Neuronal stem cell (in vitro differentiated cells): ENCODE results near the gene NUBPL.

Source experiments
- DNase-seq: peaks from one replicate; pipeline ENCODE4 v3.0.0-alpha.2; 2013; ENCODE audit warnings: low spot score
- H2AFZ ChIP-seq: one replicate; pipeline ENCODE4 v1.6.1; 2013; ENCODE audit warnings: mild to moderate bottlenecking, low read length, inconsistent platforms
- H2AK5ac ChIP-seq: 2 replicates; pipeline ENCODE4 v1.6.1; 2013; ENCODE audit warnings: low read depth, mild to moderate bottlenecking, inconsistent platforms, low read length, moderate library complexity, mixed read lengths
- H2BK120ac ChIP-seq: 2 replicates; pipeline ENCODE4 v1.6.1; 2013; ENCODE audit warnings: low read depth, mild to moderate bottlenecking, inconsistent platforms, low read length, moderate library complexity, mixed read lengths
- H2BK12ac ChIP-seq: one replicate; pipeline ENCODE4 v1.6.1; 2013; ENCODE audit warnings: low read length, inconsistent platforms
- H2BK15ac ChIP-seq: 2 replicates; pipeline ENCODE4 v1.6.1; 2013; ENCODE audit warnings: mild to moderate bottlenecking, low read length, inconsistent platforms, mixed read lengths
- H2BK5ac ChIP-seq: one replicate; pipeline ENCODE4 v1.6.1; 2013; ENCODE audit warnings: inconsistent platforms, mild to moderate bottlenecking, low read length, moderate library complexity
- H3K14ac ChIP-seq: one replicate; pipeline ENCODE4 v1.6.1; 2013; ENCODE audit warnings: low read length, inconsistent platforms
- H3K18ac ChIP-seq: 2 replicates; pipeline ENCODE4 v1.6.1; 2013; ENCODE audit warnings: low read length, inconsistent platforms
- H3K23ac ChIP-seq: 2 replicates; pipeline ENCODE4 v1.6.1; 2013; ENCODE audit warnings: low read depth, mild to moderate bottlenecking, mixed read lengths, low read length, inconsistent platforms; ENCODE audit not compliant: poor library complexity
- H3K27ac ChIP-seq: replicated peaks from 3 replicates; pipeline ENCODE4 v1.5.1; 2013; ENCODE audit warnings: low read length, inconsistent platforms
- H3K27me3 ChIP-seq, 3 experiments: 2 replicates each; pipeline ENCODE4 v1.6.1; 2013; ENCODE audit warnings: low read length in 3 of 3, mild to moderate bottlenecking in 2 of 3, inconsistent platforms in 1 of 3, low read depth in 1 of 3, mixed read lengths in 1 of 3, moderate library complexity in 1 of 3; ENCODE audit not compliant: control insufficient read depth in 3 of 3, insufficient read depth in 3 of 3
- H3K36me3 ChIP-seq, 2 donors: replicated peaks in 1 of 2; 2 replicates each; pipeline ENCODE4 v1.6.1; 2013; ENCODE audit warnings: low read length in 2 of 2; ENCODE audit not compliant: control insufficient read depth in 2 of 2, insufficient read depth in 2 of 2
- H3K4ac ChIP-seq: 2 replicates; pipeline ENCODE4 v1.6.1; 2013; ENCODE audit warnings: inconsistent platforms, mild to moderate bottlenecking, low read length, moderate library complexity
- H3K4me1 ChIP-seq, 2 donors: 1 replicate in 1 of 2; 2 replicates in 1 of 2; pipeline ENCODE4 v1.6.1; 2013; ENCODE audit warnings: low read length in 2 of 2, low read depth in 1 of 2; ENCODE audit not compliant: control insufficient read depth in 2 of 2, insufficient read depth in 1 of 2
- H3K4me2 ChIP-seq: one replicate; pipeline ENCODE4 v1.6.1; 2013; ENCODE audit warnings: mild to moderate bottlenecking, low read length, inconsistent platforms; ENCODE audit not compliant: insufficient read depth, poor library complexity, severe bottlenecking
- H3K4me3 ChIP-seq, 2 donors: 2 replicates each; pipeline ENCODE4 v1.5.1; 2013; ENCODE audit warnings: low read length in 2 of 2, mild to moderate bottlenecking in 2 of 2, inconsistent platforms in 1 of 2, moderate library complexity in 1 of 2
- H3K79me1 ChIP-seq: one replicate; pipeline ENCODE4 v1.6.1; 2013; ENCODE audit warnings: low read depth, mild to moderate bottlenecking, inconsistent platforms, low read length, moderate library complexity
- H3K9ac ChIP-seq: one replicate; pipeline ENCODE4 v1.6.1; 2013; ENCODE audit warnings: mild to moderate bottlenecking, low read depth, low read length, inconsistent platforms; ENCODE audit not compliant: poor library complexity
- H3K9me3 ChIP-seq, 2 donors: replicated peaks in 1 of 2; 2 replicates each; pipeline versions ENCODE3 to v1.6.1; 2013; ENCODE audit warnings: low read length in 2 of 2, mild to moderate bottlenecking in 2 of 2, inconsistent platforms in 1 of 2, low read depth in 1 of 2, mixed read lengths in 1 of 2, moderate library complexity in 1 of 2; ENCODE audit not compliant: control insufficient read depth in 2 of 2, insufficient read depth in 1 of 2
- H4K8ac ChIP-seq: one replicate; pipeline ENCODE4 v1.6.1; 2013; ENCODE audit warnings: low read depth, mild to moderate bottlenecking, inconsistent platforms, low read length, moderate library complexity
- H4K91ac ChIP-seq: one replicate; pipeline ENCODE4 v1.6.1; 2013; ENCODE audit warnings: low read length, low read depth, mild to moderate bottlenecking, inconsistent platforms; ENCODE audit not compliant: poor library complexity
- WGBS, 2 donors: extraction: QIAGEN DNeasy Blood & Tissue Kit; methylation state at CpG; one replicate each; pipeline ENCODE4 v1.1.7; 2013; ENCODE audit warnings: missing lambda C conversion rate in 2 of 2, mixed read lengths in 1 of 2; ENCODE audit not compliant: insufficient read length in 2 of 2, insufficient replicate concordance in 1 of 2; ENCODE audit errors: extremely low coverage in 2 of 2; 5-methylcytosine and 5-hydroxymethylcytosine counted together

NUBPL gene

GRCh38 chr14:31544816-31545215 lies 16.4 kb upstream of the NUBPL start:
- Histone ChIP-seq H3K79me1 (no peaks in the 10 kb centered on the region), H2AFZ (peak overlapping the region; percentile 77), H3K23ac (no peak overlapping the region), H3K27me3 (no peaks in the 10 kb centered on the region), H4K8ac (no peak overlapping the region), H3K4me2 (no peak overlapping the region), H3K4me3 (no peak overlapping the region), H4K91ac (no peak overlapping the region), H2BK120ac (no peak overlapping the region), H2BK5ac (no peak overlapping the region), H3K9ac (no peak overlapping the region), H2BK15ac (no peak overlapping the region), H2BK12ac (peak overlapping the region; percentile 16), H3K18ac (no peak overlapping the region), H3K27ac (no peak overlapping the region), H3K36me3 (no peaks in the 10 kb centered on the region), H3K4ac (no peak overlapping the region), H2AK5ac (no peak overlapping the region), H3K4me1 (no peaks in the 10 kb centered on the region), H3K9me3 (no peaks in the 10 kb centered on the region), H3K14ac (no peak overlapping the region)
- DNase-seq = no peak
- no CpG with 5 or more reads among the region's 3 CpGs for WGBS, 2 donors

- no peak overlapping the region for H4K8ac ChIP-seq
- no peak overlapping the region for H3K14ac ChIP-seq
- WGBS, 2 donors = no CpG with 5 or more reads among the region's 3 CpGs
- H3K9ac ChIP-seq = no peak overlapping the region
- no peak overlapping the region for H3K23ac ChIP-seq
- no peaks in the 10 kb centered on the region for H3K79me1 ChIP-seq
- H2BK120ac ChIP-seq = no peak overlapping the region
- no peak overlapping the region for H2BK5ac ChIP-seq
- peak overlapping the region; percentile 36 for H2AFZ ChIP-seq
- H3K36me3 ChIP-seq = no peaks in the 10 kb centered on the region
- H3K4me1 ChIP-seq = no peaks in the 10 kb centered on the region
- H3K18ac ChIP-seq = no peak overlapping the region
- no peak for DNase-seq
- no peak overlapping the region for H2BK15ac ChIP-seq
- no peaks in the 10 kb centered on the region for H3K27me3 ChIP-seq
- H2BK12ac ChIP-seq = no peak overlapping the region
- no peak overlapping the region for H3K27ac ChIP-seq
- no peak overlapping the region for H3K4ac ChIP-seq
- H3K4me3 ChIP-seq = no peak overlapping the region
- no peak overlapping the region for H3K4me2 ChIP-seq
- no peak overlapping the region for H2AK5ac ChIP-seq
- no peaks in the 10 kb centered on the region for H3K9me3 ChIP-seq
- no peak overlapping the region for H4K91ac ChIP-seq
Measured at GRCh38 chr14:31545328-31545727, 15.9 kb upstream of the NUBPL start.

GRCh38 chr14:31549817-31550216 lies 11.4 kb upstream of the NUBPL start:
- Histone ChIP-seq H2BK12ac (no peak overlapping the region), H2AK5ac (no peak overlapping the region), H2AFZ (no peak overlapping the region), H3K9me3 (no peaks in the 10 kb centered on the region), H3K23ac (no peak overlapping the region), H4K8ac (no peak overlapping the region), H3K4me2 (no peak overlapping the region), H3K14ac (no peak overlapping the region), H3K9ac (no peak overlapping the region), H3K36me3 (no peaks in the 10 kb centered on the region), H2BK120ac (no peak overlapping the region), H2BK15ac (no peak overlapping the region), H3K18ac (no peak overlapping the region), H3K4ac (no peak overlapping the region), H4K91ac (no peak overlapping the region), H3K27ac (no peak overlapping the region), H3K4me1 (no peaks in the 10 kb centered on the region), H3K27me3 (peaks cover 0 to 10% (median 0%) of the 10 kb centered on the region in 3 experiments), H3K79me1 (no peaks in the 10 kb centered on the region), H2BK5ac (no peak overlapping the region), H3K4me3 (no peak overlapping the region)
- no peak for DNase-seq
- no CpG with 5 or more reads among the region's 2 CpGs for WGBS, 2 donors

GRCh38 chr14:31550589-31550988 lies 10.6 kb upstream of the NUBPL start:
- no peak overlapping the region for H2BK12ac ChIP-seq
- no peak overlapping the region for H3K4me2 ChIP-seq
- H4K8ac ChIP-seq = no peak overlapping the region
- no peak overlapping the region for H3K27ac ChIP-seq
- H3K4ac ChIP-seq = no peak overlapping the region
- H2BK120ac ChIP-seq = no peak overlapping the region
- no CpG with 5 or more reads among the region's 2 CpGs for WGBS, 2 donors
- H3K18ac ChIP-seq = no peak overlapping the region
- H4K91ac ChIP-seq = no peak overlapping the region
- no peak for DNase-seq
- no peak overlapping the region for H2BK5ac ChIP-seq
- H2BK15ac ChIP-seq = no peak overlapping the region
- no peaks in the 10 kb centered on the region for H3K36me3 ChIP-seq
- H3K4me1 ChIP-seq = no peaks in the 10 kb centered on the region
- H3K4me3 ChIP-seq = no peak overlapping the region
- H2AK5ac ChIP-seq = no peak overlapping the region
- H3K9me3 ChIP-seq = no peaks in the 10 kb centered on the region
- no peak overlapping the region for H2AFZ ChIP-seq
- H3K27me3 ChIP-seq = peaks cover 0 to 11% (median 0%) of the 10 kb centered on the region in 3 experiments
- H3K9ac ChIP-seq = no peak overlapping the region
- no peak overlapping the region for H3K14ac ChIP-seq
- no peaks in the 10 kb centered on the region for H3K79me1 ChIP-seq
- H3K23ac ChIP-seq = no peak overlapping the region
